Heart left ventricle (tissue), 13 donors: ENCODE data around the gene CEP170B.
"Not testable (repeated sequence)": the region's sequence is repeated elsewhere in the genome, so short reads cannot be mapped to it uniquely, and the experiment has no call there.

Experiments used
- CTCF ChIP-seq, 12 donors: fragments of 200-600 bp; sonication (generic) in 4 of 12; IDR thresholded peaks; one replicate each; pipeline versions ENCODE4 v1.5.0 to v1.8.0; 2018 to 2022; ENCODE audit warnings: antibody characterized with exemption in 12 of 12, mild to moderate bottlenecking in 5 of 12
- POLR2A ChIP-seq, 2 donors: fragments of 450-650 bp; IDR thresholded peaks; one replicate each; pipeline ENCODE4 v1.6.1; 2017; ENCODE audit warnings: antibody characterized with exemption in 2 of 2, mild to moderate bottlenecking in 2 of 2, moderate library complexity in 2 of 2
- donor health status: ischemic (EF 13 %, LVEDD 7.1; RV severe dilation, severe dysfunction).
- donor health status: DM: no; HTN: yes; CAD: no.
- donor health status: DM: no; HTN: no; CAD: no.
- donor health status: ischemic (EF 25% LVEDD 6.9; RV normal size, moderate dysfunction).
- donor health status: ischemic (EF 25% LVEDD 5.7; RV mildly dilated, moderate dysfunction).
- donor health status: ischemic (EF 35%, LVEDD 5.7; RV mildly dilated, moderate dysfunction).
- donor health status: nonischemic (EF 11% LVEDD 7.7; RV severe dilation, severe dysfunction).
- donor health status: DM: yes; HTN: yes; CAD: no.
- donor health status: PGD.
- donor health status: ischemic (EF 29% LVEDD 5.4; RV normal size, mild dysfunction).
- donor health status: nonischemic (EF 23%, LVEDD 6.1; RV moderate dilation, normal function).

- not testable (repeated sequence) for TF ChIP-seq CTCF, POLR2A (IDR thresholded peaks at IDR 0.05)
Measured at GRCh38 chr14:104943216-104944015, 78.3 kb downstream of the CEP170B start.
